Fibroblast of the aortic adventitia (primary cell): ENCODE results near the gene XPNPEP1. TPM values are rescaled to one million over a fixed set of nuclear protein-coding genes. Genes with fewer than 3 reads are reported as not detected.

Source experiments
- DNase-seq: peaks from one replicate; pipeline ENCODE4 v3.0.0-alpha.2; 2010; ENCODE audit warnings: low read depth
- H3K4me3 ChIP-seq: 2 replicates; pipeline ENCODE4 v1.5.1; 2011; ENCODE audit warnings: low read depth, mild to moderate bottlenecking, control low read depth, low read length, moderate library complexity
- total RNA-seq: library from RNA; depleted of rRNA; stranded (reverse); fragments of >200 nt; gene quantifications from 2 replicates; pipeline ENCODE4 v1.2.3, GENCODE V29; 2012; ENCODE audit warnings: low replicate concordance
- TF ChIP-seq, protein P1 (sequence below): IDR thresholded peaks from 2 replicates; pipeline ENCODE4 v1.5.1; 2011; ENCODE audit warnings: mild to moderate bottlenecking, low read length, control low read depth, inconsistent platforms; ENCODE audit not compliant: insufficient read depth

XPNPEP1 gene
- total RNA-seq, 1 donor: 103 TPM

DNA sequence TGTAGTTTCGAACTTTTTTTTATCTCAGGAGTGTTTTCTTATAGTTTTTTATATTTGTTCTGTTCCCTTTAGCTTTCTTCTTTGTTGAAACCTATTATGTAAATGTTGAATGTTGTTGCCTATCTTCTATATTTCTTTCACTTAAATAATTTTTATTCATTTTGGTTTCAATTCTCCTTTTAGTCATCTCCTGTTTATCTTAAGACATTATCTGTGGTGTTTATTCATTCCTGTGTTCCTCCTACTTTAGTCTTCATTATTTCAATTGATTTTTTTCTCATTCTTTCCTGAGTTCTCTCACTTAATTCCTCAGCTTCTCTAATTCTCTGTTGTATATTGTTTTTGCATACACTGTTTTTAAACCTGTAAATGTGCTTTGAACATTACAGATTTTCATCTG lies 64.1 kb downstream of the XPNPEP1 start:
- no peak for DNase-seq
- no peak overlapping the region for H3K4me3 ChIP-seq
- TF ChIP-seq, protein P1, sequence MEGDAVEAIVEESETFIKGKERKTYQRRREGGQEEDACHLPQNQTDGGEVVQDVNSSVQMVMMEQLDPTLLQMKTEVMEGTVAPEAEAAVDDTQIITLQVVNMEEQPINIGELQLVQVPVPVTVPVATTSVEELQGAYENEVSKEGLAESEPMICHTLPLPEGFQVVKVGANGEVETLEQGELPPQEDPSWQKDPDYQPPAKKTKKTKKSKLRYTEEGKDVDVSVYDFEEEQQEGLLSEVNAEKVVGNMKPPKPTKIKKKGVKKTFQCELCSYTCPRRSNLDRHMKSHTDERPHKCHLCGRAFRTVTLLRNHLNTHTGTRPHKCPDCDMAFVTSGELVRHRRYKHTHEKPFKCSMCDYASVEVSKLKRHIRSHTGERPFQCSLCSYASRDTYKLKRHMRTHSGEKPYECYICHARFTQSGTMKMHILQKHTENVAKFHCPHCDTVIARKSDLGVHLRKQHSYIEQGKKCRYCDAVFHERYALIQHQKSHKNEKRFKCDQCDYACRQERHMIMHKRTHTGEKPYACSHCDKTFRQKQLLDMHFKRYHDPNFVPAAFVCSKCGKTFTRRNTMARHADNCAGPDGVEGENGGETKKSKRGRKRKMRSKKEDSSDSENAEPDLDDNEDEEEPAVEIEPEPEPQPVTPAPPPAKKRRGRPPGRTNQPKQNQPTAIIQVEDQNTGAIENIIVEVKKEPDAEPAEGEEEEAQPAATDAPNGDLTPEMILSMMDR: no peak

DNA sequence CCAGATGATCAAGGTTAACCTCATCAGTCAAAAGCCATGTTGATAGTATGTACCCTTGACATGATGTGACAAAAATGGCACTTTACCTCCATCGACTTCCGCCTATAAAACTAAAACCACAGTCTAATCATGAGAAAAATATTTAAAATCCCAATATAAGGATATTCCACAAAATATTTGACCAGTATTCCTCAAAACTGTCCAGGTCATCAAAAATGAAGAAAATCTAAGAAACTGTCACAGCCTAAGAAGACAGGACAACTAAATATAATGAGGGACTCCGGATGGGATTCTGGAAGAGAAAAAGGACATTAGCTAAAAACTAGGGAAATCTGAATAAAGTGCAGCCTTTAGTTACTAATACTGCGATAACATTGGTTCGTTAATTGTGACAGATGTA lies 67.6 kb downstream of the XPNPEP1 start:
- no peak for DNase-seq
- no peak overlapping the region for H3K4me3 ChIP-seq
- TF ChIP-seq, protein P1: no peak

DNA sequence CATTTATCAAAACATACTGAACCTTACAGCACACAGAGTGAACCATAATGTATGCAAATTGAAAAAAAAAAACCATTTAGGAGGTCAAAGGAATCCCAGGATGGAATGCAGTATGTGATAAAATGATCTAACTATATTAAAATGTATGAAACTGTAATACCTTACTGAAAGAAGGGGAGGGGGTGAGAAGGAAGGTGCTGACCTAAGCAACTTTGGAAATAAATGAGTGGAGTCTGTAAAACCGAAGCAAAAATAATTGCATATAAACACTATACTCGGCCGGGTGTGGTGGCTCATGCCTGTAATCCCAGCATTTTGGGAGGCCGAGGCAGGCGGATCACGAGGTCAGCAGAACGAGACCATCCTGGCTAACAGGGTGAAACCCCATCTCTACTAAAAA lies 69.4 kb downstream of the XPNPEP1 start:
- no peak for DNase-seq
- TF ChIP-seq, protein P1: no peak
- H3K4me3 ChIP-seq: no peak overlapping the region

DNA sequence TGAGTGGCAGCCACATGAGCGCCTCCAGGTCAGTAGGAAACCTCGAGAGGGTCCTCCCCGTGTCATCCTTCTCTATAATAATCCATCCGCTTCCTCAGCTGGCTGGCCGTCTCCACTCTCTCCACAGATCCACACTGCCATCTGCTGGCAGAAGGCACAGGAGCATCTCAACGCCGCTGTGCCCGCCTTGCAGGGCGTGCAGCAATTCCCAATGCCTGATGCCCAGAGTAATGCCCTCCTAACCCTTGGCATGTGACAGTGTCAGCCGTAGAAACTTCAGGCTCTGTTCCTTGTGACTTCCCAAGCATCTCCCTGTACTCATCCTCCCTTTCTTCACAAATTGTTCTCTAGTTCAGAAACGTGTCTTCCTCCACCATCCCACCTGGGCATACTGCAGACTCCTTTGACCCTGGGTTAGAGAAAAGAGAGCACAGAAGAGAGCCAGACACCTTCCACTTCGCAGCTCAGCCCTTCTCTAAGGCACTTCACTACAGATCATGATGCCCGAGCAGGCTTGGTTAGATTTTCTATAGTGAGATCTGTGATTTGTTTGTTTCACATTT lies 70.8 kb downstream of the XPNPEP1 start:
- TF ChIP-seq, protein P1: peak; percentile 94
- peak; percentile 72 for DNase-seq
- H3K4me3 ChIP-seq: no peak overlapping the region

DNA sequence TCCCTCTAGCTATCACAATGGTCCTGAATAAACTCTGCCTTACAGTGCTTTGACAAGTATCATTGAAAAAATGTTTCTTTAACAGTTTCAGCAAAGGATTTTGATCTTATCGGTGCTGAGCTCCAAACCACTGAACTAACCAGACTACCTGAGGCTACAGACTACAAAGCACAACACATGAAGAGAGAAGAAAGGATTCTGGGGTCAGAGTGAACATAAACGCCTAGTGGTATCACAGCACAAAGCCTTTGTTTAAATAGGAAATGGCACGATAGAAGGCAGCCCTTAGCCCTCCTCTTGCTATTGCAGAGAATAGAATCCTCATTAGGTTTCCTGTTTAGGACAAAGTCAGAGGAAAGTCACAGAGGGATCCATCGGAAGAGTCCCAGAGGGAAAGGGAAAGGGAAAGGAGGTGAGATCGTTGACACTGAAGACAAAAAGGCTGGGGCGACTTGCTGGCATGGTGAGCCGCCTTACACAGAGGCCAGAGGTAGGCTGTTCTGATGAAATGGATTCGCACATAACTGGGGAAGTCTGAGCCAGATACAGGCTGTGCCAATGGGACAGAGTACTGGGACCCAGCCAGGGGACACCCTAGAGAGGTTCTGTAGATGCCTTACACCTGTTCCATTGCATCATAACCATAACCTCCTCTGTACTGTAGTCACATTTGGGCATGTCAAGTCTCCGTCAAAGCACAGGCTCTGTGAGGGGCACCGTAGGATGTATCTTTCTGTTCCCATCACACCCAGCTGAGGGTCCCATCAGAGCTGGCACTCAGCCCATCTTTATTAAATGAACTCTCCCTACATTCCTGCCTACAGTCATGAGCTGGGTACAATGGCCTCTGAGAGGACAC lies 71.5 kb downstream of the XPNPEP1 start:
- no peak for DNase-seq
- no peak overlapping the region for H3K4me3 ChIP-seq
- TF ChIP-seq, protein P1: no peak

DNA sequence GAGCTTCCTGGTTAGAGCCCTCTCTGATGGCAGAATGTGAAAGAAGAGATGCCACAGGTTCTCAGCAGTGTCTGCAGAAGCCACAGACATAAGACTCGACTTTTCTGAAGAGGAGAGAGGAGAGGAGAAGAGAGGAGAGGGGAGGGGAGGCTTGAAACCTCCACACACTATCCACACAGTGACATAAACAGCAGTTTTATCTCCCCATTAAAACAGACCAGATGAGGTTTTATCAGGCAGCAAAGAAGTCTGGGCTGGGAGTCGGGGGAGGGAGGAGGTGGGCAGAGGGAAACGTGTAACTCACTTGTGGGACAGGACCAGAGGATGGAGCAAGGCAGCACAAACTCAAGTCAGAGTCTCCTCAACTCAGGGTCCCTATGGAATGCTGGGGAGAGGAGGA lies 76.5 kb downstream of the XPNPEP1 start:
- no peak overlapping the region for H3K4me3 ChIP-seq
- no peak for DNase-seq
- TF ChIP-seq, protein P1: no peak
